ENCODE measurements around the gene WSCD2. TPM values are rescaled to one million over a fixed set of nuclear protein-coding genes. Genes with fewer than 3 reads are reported as not detected.

WSCD2 gene
- total RNA-seq, 1 donor from 2014 or later = 0.40 TPM

- no peak for DNase-seq (ENCODE audit: low spot score)
- intact Hi-C loops (cut with DNase I) = no loop called here
These were observed 5.7 kb upstream of the WSCD2 start for GRCh38 chr12:108123402-108123801.

- DNase-seq (ENCODE audit: low spot score) = no peak
- intact Hi-C loops (cut with DNase I) = no loop called here
These were observed 4.0 kb upstream of the WSCD2 start for GRCh38 chr12:108125073-108125472.

GRCh38 chr12:108126212-108126611 lies 2.9 kb upstream of the WSCD2 start:
- intact Hi-C loops (cut with DNase I) = no loop called here
- no peak for DNase-seq (ENCODE audit: low spot score)

- DNase-seq (ENCODE audit: low spot score) = no peak
- intact Hi-C loops (cut with DNase I) = no loop called here
These were observed 2.0 kb upstream of the WSCD2 start for GRCh38 chr12:108126990-108127501.

GRCh38 chr12:108127654-108128053 lies 1.4 kb upstream of the WSCD2 start:
- no peak for DNase-seq (ENCODE audit: low spot score)
- intact Hi-C loops (cut with DNase I) = no loop called here

- intact Hi-C loops (cut with DNase I) = no loop called here
- DNase-seq (ENCODE audit: low spot score) = no peak
These were observed 669 bp upstream of the WSCD2 start for GRCh38 chr12:108128221-108129016.

GRCh38 chr12:108131035-108131434 lies 1.9 kb downstream of the WSCD2 start:
- intact Hi-C loops (cut with DNase I) = no loop called here
- DNase-seq (ENCODE audit: low spot score) = no peak

- intact Hi-C loops (cut with DNase I) = no loop called here
- no peak for DNase-seq (ENCODE audit: low spot score)
These were observed 2.6 kb downstream of the WSCD2 start for GRCh38 chr12:108131657-108132126.

GRCh38 chr12:108133482-108133881 lies 4.4 kb downstream of the WSCD2 start:
- intact Hi-C loops (cut with DNase I) = no loop called here

GRCh38 chr12:108134744-108135143 lies 5.7 kb downstream of the WSCD2 start:
- DNase-seq (ENCODE audit: low spot score) = no peak
- intact Hi-C loops (cut with DNase I) = no loop called here

More at GRCh38 chr12:108133482-108133881, 4.4 kb downstream of the WSCD2 start:
- DNase-seq (ENCODE audit: low spot score) = no peak

- intact Hi-C loops (cut with DNase I) = no loop called here
- DNase-seq (ENCODE audit: low spot score) = no peak
These were observed 6.5 kb downstream of the WSCD2 start for GRCh38 chr12:108135627-108136026.

- intact Hi-C loops (cut with DNase I) = no loop called here
- DNase-seq (ENCODE audit: low spot score) = no peak
These were observed 7.6 kb downstream of the WSCD2 start for GRCh38 chr12:108136697-108137096.

GRCh38 chr12:108139454-108139853 lies 10.4 kb downstream of the WSCD2 start:
- no peak for DNase-seq (ENCODE audit: low spot score)

GRCh38 chr12:108140501-108140900 lies 11.4 kb downstream of the WSCD2 start:
- intact Hi-C loops (cut with DNase I) = no loop called here

More at GRCh38 chr12:108139454-108139853, 10.4 kb downstream of the WSCD2 start:
- intact Hi-C loops (cut with DNase I) = no loop called here

GRCh38 chr12:108141600-108142130 lies 12.6 kb downstream of the WSCD2 start:
- DNase-seq (ENCODE audit: low spot score) = no peak
- intact Hi-C loops (cut with DNase I) = no loop called here

More at GRCh38 chr12:108140501-108140900, 11.4 kb downstream of the WSCD2 start:
- no peak for DNase-seq (ENCODE audit: low spot score)

- intact Hi-C loops (cut with DNase I) = no loop called here
- DNase-seq (ENCODE audit: low spot score) = no peak
These were observed 14.1 kb downstream of the WSCD2 start for GRCh38 chr12:108143144-108143543.

- no peak for DNase-seq (ENCODE audit: low spot score)
- intact Hi-C loops (cut with DNase I) = no loop called here
These were observed 15.0 kb downstream of the WSCD2 start for GRCh38 chr12:108144080-108144479.

GRCh38 chr12:108145011-108145410 lies 15.9 kb downstream of the WSCD2 start:
- intact Hi-C loops (cut with DNase I) = no loop called here
- DNase-seq (ENCODE audit: low spot score) = no peak

GRCh38 chr12:108146035-108146893 lies 17.2 kb downstream of the WSCD2 start:
- no peak for DNase-seq (ENCODE audit: low spot score)
- intact Hi-C loops (cut with DNase I) = no loop called here

- no peak for DNase-seq (ENCODE audit: low spot score)
- intact Hi-C loops (cut with DNase I) = no loop called here
These were observed 18.2 kb downstream of the WSCD2 start for GRCh38 chr12:108147279-108147678.

Data from cardiac septum (tissue), 1 donor.